GM23248 (cell line): ENCODE results near the gene MFAP4. TPM values are rescaled to one million over a fixed set of nuclear protein-coding genes. Genes with fewer than 3 reads are reported as not detected.

Experiments
- DNase-seq: peaks from one replicate; pipeline ENCODE4 v3.0.0-alpha.2; 2015
- H2AFZ ChIP-seq: fragments of 200-600 bp; sonication (generic); 2 replicates; pipeline ENCODE4 v1.6.1; 2016; ENCODE audit warnings: antibody characterized with exemption
- H3F3A ChIP-seq: fragments of 200-600 bp; sonication (generic); 2 replicates; pipeline ENCODE4 v1.6.1; 2016; ENCODE audit warnings: mild to moderate bottlenecking, antibody characterized with exemption, mixed run types; ENCODE audit not compliant: insufficient read depth
- H3K27ac ChIP-seq: fragments of 200-600 bp; sonication (generic); 2 replicates; pipeline ENCODE4 v1.5.1; 2016; ENCODE audit warnings: mild to moderate bottlenecking
- H3K27me3 ChIP-seq: fragments of 200-600 bp; sonication (generic); replicated peaks from 2 replicates; pipeline ENCODE4 v1.6.1; 2016; ENCODE audit warnings: mild to moderate bottlenecking; ENCODE audit not compliant: insufficient read depth
- H3K36me3 ChIP-seq: fragments of 200-600 bp; sonication (generic); 2 replicates; pipeline ENCODE4 v1.6.1; 2016; ENCODE audit warnings: low read depth, mild to moderate bottlenecking
- H3K4me1 ChIP-seq: fragments of 200-600 bp; sonication (generic); 2 replicates; pipeline ENCODE4 v1.6.1; 2016; ENCODE audit warnings: mild to moderate bottlenecking; ENCODE audit not compliant: insufficient read depth
- H3K4me2 ChIP-seq: fragments of 200-600 bp; sonication (generic); one replicate; pipeline ENCODE4 v1.6.1; 2016; ENCODE audit warnings: mild to moderate bottlenecking; ENCODE audit not compliant: unreplicated experiment
- H3K4me3 ChIP-seq: fragments of 200-600 bp; sonication (generic); 2 replicates; pipeline ENCODE4 v1.5.1; 2016; ENCODE audit warnings: mild to moderate bottlenecking
- H3K79me2 ChIP-seq: fragments of 200-600 bp; sonication (generic); 2 replicates; pipeline ENCODE4 v1.6.1; 2016; ENCODE audit warnings: mild to moderate bottlenecking; ENCODE audit not compliant: insufficient read depth
- H3K9ac ChIP-seq: fragments of 200-600 bp; sonication (generic); 2 replicates; pipeline ENCODE4 v1.6.1; 2016; ENCODE audit warnings: mild to moderate bottlenecking
- H3K9me2 ChIP-seq: fragments of 200-600 bp; sonication (generic); 2 replicates; pipeline ENCODE4 v1.6.1; 2016; ENCODE audit warnings: mixed run types, mild to moderate bottlenecking, moderate library complexity; ENCODE audit not compliant: insufficient read depth
- H3K9me3 ChIP-seq: fragments of 200-600 bp; sonication (generic); one replicate; pipeline ENCODE4 v1.6.1; 2017; ENCODE audit warnings: low read depth
- H4K20me1 ChIP-seq: fragments of 200-600 bp; sonication (generic); 2 replicates; pipeline ENCODE4 v1.6.0; 2016; ENCODE audit not compliant: insufficient read depth
- EZH2 ChIP-seq: fragments of 200-600 bp; sonication (generic); IDR thresholded peaks from 2 replicates; pipeline ENCODE4 v1.6.1; 2018; ENCODE audit warnings: antibody characterized with exemption, mild to moderate bottlenecking; ENCODE audit not compliant: insufficient read depth, poor library complexity, severe bottlenecking
- EZH2phosphoT487 ChIP-seq: fragments of 200-600 bp; sonication (generic); IDR thresholded peaks from 2 replicates; pipeline ENCODE4 v1.6.1; 2018; ENCODE audit warnings: antibody characterized with exemption, moderate library complexity, mild to moderate bottlenecking, low read depth; ENCODE audit not compliant: insufficient read depth
- WGBS, 2 experiments: methylation state at CpG; one replicate each; pipeline ENCODE4 v1.1.6; 2015 to 2017; ENCODE audit warnings: low lambda C conversion rate in 2 of 2, low coverage in 1 of 2; ENCODE audit errors: missing lambda C conversion rate in 2 of 2; 5-methylcytosine and 5-hydroxymethylcytosine counted together
- in situ Hi-C: fragments of 300-500 bp; cut with MboI; formaldehyde crosslinking; loops from 2 replicates; pipeline ENCODE4 v1.15.0; 2020
- polyA plus RNA-seq: library from polyadenylated mRNA; unstranded; fragments of >200 nt; fragmentation: Nextera tagmentation; extraction: Ambion mirVana; gene quantifications from 2 replicates; pipeline ENCODE4 v1.2.1, GENCODE V29; 2016
- total RNA-seq: library from RNA; depleted of rRNA; stranded (reverse); fragments of >200 nt; shearing (Covaris generic); gene quantifications from 2 replicates; pipeline ENCODE4 v1.2.3, GENCODE V29; 2014

The MFAP4 gene
- total and polyA plus RNA-seq, 2 experiments from 2014 or later, result 97.8 to 156 TPM

DNA sequence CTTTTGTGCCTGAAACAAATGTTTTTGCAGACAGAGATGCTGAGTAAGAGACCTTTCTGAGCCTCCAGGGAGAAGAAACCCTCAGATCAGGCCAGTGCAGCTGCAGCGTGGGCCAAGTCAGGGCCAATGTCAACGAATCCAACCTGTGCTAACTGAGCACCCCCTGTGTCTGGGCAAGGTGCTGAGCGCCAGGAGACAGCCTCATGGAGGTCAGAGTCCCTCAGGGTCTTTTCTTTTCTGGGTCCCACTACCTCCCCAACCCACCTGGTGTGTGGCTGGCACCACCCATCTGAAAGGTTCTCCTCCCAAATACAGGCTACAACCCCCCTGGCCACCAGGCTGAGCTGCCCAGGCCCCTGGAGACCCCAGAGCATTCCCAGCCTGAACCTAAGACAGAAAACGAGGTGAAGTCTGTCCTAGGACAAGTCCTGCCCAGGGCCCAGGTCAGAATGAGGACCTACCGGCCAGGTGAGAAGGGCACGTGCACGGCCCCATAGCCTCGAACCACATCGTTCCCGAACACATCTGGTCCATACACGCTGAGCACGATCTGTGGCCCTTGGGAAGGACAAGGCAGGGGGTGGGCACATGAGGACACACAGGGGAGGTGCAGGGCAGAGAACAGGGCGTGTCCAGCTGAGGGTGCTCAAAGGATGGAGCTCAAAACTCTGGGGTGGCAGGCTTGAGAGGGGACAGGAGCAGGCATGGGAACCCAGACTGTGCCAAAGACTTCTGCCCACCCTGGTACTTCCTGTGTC lies 39.5 kb downstream of the MFAP4 start:
- H3F3A ChIP-seq, result peaks cover 23% of the 10 kb centered on the region
- H3K4me3 ChIP-seq, result no peak overlapping the region
- H3K36me3 ChIP-seq, result no peaks in the 10 kb centered on the region
- no peaks in the 10 kb centered on the region for H4K20me1 ChIP-seq
- no peaks in the 10 kb centered on the region for H3K9me3 ChIP-seq
- no peak for TF ChIP-seq EZH2
- TF ChIP-seq EZH2phosphoT487, result no peak
- no peaks in the 10 kb centered on the region for H3K79me2 ChIP-seq
- in situ Hi-C loops, result no loop called here
- WGBS, 2 experiments, result 79 to 80% methylated on average over 13 of the region's 13 CpGs
- H3K27ac ChIP-seq, result peak overlapping the region; percentile 66
- DNase-seq, result no peak
- H2AFZ ChIP-seq, result no peak overlapping the region
- H3K9ac ChIP-seq, result peak overlapping the region; percentile 10; the same call in 1 of the 2 replicates
- H3K4me1 ChIP-seq, result peaks cover 21% of the 10 kb centered on the region
- H3K9me2 ChIP-seq, result no peaks in the 10 kb centered on the region
- peak overlapping the region; percentile 43 for H3K4me2 ChIP-seq
- H3K27me3 ChIP-seq, result no peaks in the 10 kb centered on the region

DNA sequence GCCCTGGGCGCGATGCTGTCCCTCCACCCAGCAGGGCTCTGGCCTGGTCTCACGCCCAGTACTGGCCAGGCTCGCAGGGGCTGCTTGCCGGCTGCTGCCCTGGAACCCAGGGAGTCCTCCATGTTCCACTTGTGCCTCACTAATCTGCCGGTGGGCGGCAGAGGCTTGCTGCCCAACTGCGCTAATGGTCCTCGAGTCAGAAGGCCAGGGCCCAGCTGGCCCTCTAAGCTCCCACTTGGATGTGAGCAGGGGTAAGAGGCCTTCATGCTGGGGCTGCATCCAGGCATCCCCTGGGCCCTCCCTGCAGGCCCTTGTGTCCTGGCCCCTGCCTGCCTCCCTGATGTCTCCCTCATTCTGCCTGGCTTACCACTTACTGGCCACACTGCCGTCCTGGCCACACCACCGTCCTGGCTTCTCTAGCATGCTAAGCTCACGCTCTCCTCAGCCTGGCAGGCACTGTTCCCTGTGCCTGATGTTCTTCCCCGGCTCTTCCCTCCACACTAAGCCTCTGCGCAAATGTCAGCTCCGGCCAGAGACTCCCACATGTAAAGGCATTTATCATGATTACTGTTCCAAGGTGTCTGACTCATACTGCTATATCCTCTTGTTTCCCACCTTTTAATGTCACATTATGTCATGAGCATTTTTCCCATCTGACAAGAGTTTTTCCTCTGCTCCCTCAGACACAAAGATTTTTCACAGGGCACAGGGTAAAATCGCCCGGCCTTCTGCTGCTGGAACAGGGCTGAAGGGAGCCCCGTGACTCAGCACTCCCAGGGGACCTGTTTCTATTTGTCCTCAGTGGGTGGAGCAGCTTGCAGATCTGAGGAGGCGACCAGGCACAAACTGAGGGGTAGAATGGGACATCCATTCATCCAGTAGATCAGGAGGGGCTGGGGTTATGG lies 40.4 kb downstream of the MFAP4 start:
- H3K4me2 ChIP-seq, result peak overlapping the region; percentile 43
- H2AFZ ChIP-seq, result no peak overlapping the region
- H3K4me1 ChIP-seq, result peaks cover 28% of the 10 kb centered on the region
- TF ChIP-seq EZH2, result no peak
- TF ChIP-seq EZH2phosphoT487, result no peak
- no peaks in the 10 kb centered on the region for H3K27me3 ChIP-seq
- H3K9me2 ChIP-seq, result no peaks in the 10 kb centered on the region
- H3K79me2 ChIP-seq, result no peaks in the 10 kb centered on the region
- no peaks in the 10 kb centered on the region for H3K36me3 ChIP-seq
- H3K27ac ChIP-seq, result peak overlapping the region; percentile 66
- peaks cover 23% of the 10 kb centered on the region for H3F3A ChIP-seq
- in situ Hi-C loops, result no loop called here
- H3K9me3 ChIP-seq, result no peaks in the 10 kb centered on the region
- peak overlapping the region; percentile 56 for H3K9ac ChIP-seq
- 13 to 16% methylated on average over 19 of the region's 19 CpGs for WGBS, 2 experiments
- DNase-seq, result peak; percentile 95
- H3K4me3 ChIP-seq, result no peak overlapping the region
- H4K20me1 ChIP-seq, result no peaks in the 10 kb centered on the region

DNA sequence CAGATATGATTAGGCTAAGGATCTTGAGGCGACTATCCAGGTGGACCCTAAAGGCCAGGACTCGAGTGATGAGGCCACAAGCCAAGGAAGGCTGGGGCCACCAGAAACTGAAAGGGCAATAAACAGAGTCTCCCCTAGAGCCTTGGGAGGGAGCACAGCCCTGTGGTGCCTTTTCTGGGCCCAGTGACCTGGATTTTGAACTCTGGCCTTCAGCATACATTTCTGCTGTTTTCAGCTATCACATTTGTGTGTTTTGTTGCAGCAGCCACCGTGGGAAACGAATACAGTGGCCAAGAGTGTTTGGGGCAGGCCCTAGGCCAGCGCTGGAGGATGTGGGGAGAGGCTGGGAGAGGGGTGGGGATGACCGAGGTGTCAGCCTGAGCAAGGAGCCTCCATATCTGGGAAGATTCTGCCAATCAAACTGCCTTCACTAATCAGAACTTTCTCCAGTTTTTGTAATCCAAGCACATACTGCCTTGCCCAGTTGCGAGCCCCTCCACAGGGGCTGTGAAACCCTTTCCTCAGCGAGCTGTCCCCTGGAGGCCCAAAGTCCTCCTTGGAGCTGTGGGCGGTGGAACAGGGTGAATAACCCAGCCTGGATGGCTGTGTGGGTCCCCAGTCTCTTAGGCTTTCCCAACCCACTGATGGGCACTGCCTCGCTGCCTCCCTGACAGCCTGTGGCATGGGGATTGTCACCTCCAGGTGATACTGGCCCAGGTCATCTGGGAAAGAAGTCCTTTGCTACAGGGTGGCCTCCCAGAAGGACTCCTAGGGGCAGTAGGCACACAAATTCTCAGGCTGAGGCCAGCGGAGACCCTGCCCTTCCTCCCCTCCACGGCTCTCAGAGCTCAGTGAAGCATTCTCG lies 41.3 kb downstream of the MFAP4 start:
- Histone ChIP-seq H4K20me1 (no peaks in the 10 kb centered on the region), H3K9ac (peak overlapping the region; percentile 56), H3K27me3 (no peaks in the 10 kb centered on the region), H3K36me3 (no peaks in the 10 kb centered on the region), H3K4me1 (peaks cover 28% of the 10 kb centered on the region), H3K4me2 (peak overlapping the region; percentile 43), H3K9me2 (no peaks in the 10 kb centered on the region), H3K9me3 (no peaks in the 10 kb centered on the region), H3K79me2 (no peaks in the 10 kb centered on the region), H2AFZ (no peak overlapping the region), H3K27ac (peak overlapping the region; percentile 66), H3F3A (peaks cover 23% of the 10 kb centered on the region), H3K4me3 (no peak overlapping the region)
- no peak for DNase-seq
- no peak for TF ChIP-seq EZH2
- 70 to 73% methylated on average over 13 of the region's 13 CpGs for WGBS, 2 experiments
- in situ Hi-C loops, result no loop called here

DNA sequence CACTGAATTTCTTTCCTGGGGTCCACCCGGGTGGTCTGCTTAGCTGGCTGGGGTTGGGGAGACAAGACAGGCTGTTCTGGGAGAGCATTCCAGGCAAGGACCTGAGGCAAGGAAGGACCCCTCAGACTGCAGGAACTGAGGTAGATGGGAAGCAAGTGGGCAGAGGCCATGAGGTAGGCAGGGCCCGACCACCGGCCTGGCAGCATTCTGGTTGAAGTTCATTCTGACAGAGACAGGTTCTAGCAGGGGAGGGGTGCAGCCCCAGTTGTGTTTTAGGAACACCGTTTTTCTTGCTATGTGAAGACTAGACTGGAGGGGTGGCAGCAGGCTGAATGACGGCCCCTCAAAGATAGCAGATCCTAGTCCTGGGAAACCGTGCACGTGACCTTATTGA lies 41.9 kb downstream of the MFAP4 start:
- H3K4me1 ChIP-seq, result peaks cover 28% of the 10 kb centered on the region
- no peaks in the 10 kb centered on the region for H3K9me3 ChIP-seq
- H3K27me3 ChIP-seq, result no peaks in the 10 kb centered on the region
- no peak overlapping the region for H3K4me3 ChIP-seq
- no peak overlapping the region for H2AFZ ChIP-seq
- in situ Hi-C loops, result no loop called here
- H3F3A ChIP-seq, result peaks cover 23% of the 10 kb centered on the region
- no peak overlapping the region for H3K4me2 ChIP-seq
- no peaks in the 10 kb centered on the region for H3K79me2 ChIP-seq
- no peak overlapping the region for H3K9ac ChIP-seq
- no peak for DNase-seq
- 98 to 99% methylated on average over 7 of the region's 7 CpGs for WGBS, 2 experiments
- H3K27ac ChIP-seq, result no peak overlapping the region
- no peaks in the 10 kb centered on the region for H4K20me1 ChIP-seq
- H3K36me3 ChIP-seq, result no peaks in the 10 kb centered on the region
- TF ChIP-seq EZH2 (no peak), EZH2phosphoT487 (no peak)
- no peaks in the 10 kb centered on the region for H3K9me2 ChIP-seq
